ENCODE results near the gene PPT2. TPM values are rescaled to one million over a fixed set of nuclear protein-coding genes. Genes with fewer than 3 reads are reported as not detected.
A peak's percentile ranks its signal among the peaks of the same experiment; 100 is the strongest.

PPT2 gene
- total and polyA plus RNA-seq, 2 of the 13 experiments (the other 11 are each of a cell fraction or from before 2014, with no cell fraction given), result 39.2 to 61.8 TPM

DNA sequence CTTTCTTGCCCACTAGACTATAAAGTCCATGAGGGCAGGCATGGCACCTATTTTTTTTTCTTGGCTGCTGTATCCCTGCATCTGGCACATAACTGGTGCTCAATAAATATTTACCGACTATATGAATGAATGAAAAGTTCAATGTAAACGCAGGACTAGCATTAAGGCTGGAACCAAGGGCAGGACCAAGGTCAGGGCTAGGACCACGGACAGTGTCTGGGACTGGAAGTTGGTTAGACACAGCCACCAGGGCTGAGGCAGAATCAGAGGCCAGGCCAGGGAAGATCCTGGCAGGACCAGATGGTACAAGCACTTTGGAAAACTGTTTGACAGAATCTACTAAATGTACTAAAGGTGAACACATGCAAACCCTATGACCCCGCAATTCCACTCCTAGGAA is 48.5 kb upstream of the PPT2 start (continued):
- TF ChIP-seq ZNF543 (CRISPR knock-in tag; IDR thresholded peaks at IDR 0.05) (no peak), MIER2 (CRISPR knock-in tag; IDR thresholded peaks at IDR 0.05) (peak; percentile 95), ZNF703 (CRISPR knock-in tag; IDR thresholded peaks at IDR 0.05; ENCODE audit: borderline replicate concordance) (no peak), ZNF24 (IDR thresholded peaks at IDR 0.05) (no peak), ZNF10 (CRISPR knock-in tag; IDR thresholded peaks at IDR 0.05; ENCODE audit: borderline replicate concordance, low read depth) (no peak), ZFY (CRISPR knock-in tag; IDR thresholded peaks at IDR 0.05) (no peak), HOXA3 (CRISPR knock-in tag; IDR thresholded peaks at IDR 0.05) (no peak), RCOR2 (CRISPR knock-in tag; IDR thresholded peaks at IDR 0.05) (no peak), ZNF7 (CRISPR knock-in tag; IDR thresholded peaks at IDR 0.05) (peak; percentile 36; the same call in 1 of the 2 replicates)
- TF ChIP-seq, protein P1, sequence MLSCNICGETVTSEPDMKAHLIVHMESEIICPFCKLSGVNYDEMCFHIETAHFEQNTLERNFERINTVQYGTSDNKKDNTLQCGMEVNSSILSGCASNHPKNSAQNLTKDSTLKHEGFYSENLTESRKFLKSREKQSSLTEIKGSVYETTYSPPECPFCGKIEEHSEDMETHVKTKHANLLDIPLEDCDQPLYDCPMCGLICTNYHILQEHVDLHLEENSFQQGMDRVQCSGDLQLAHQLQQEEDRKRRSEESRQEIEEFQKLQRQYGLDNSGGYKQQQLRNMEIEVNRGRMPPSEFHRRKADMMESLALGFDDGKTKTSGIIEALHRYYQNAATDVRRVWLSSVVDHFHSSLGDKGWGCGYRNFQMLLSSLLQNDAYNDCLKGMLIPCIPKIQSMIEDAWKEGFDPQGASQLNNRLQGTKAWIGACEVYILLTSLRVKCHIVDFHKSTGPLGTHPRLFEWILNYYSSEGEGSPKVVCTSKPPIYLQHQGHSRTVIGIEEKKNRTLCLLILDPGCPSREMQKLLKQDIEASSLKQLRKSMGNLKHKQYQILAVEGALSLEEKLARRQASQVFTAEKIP (CRISPR knock-in tag; IDR thresholded peaks at IDR 0.05; ENCODE audit: borderline replicate concordance), result no peak
- TF ChIP-seq, protein P2, sequence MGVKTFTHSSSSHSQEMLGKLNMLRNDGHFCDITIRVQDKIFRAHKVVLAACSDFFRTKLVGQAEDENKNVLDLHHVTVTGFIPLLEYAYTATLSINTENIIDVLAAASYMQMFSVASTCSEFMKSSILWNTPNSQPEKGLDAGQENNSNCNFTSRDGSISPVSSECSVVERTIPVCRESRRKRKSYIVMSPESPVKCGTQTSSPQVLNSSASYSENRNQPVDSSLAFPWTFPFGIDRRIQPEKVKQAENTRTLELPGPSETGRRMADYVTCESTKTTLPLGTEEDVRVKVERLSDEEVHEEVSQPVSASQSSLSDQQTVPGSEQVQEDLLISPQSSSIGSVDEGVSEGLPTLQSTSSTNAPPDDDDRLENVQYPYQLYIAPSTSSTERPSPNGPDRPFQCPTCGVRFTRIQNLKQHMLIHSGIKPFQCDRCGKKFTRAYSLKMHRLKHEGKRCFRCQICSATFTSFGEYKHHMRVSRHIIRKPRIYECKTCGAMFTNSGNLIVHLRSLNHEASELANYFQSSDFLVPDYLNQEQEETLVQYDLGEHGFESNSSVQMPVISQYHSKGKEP (CRISPR knock-in tag; IDR thresholded peaks at IDR 0.05), result peak; percentile 50; the same call in 1 of the 2 replicates
- TF ChIP-seq, protein P3, sequence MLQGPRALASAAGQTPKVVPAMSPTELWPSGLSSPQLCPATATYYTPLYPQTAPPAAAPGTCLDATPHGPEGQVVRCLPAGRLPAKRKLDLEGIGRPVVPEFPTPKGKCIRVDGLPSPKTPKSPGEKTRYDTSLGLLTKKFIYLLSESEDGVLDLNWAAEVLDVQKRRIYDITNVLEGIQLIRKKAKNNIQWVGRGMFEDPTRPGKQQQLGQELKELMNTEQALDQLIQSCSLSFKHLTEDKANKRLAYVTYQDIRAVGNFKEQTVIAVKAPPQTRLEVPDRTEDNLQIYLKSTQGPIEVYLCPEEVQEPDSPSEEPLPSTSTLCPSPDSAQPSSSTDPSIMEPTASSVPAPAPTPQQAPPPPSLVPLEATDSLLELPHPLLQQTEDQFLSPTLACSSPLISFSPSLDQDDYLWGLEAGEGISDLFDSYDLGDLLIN (CRISPR knock-in tag; IDR thresholded peaks at IDR 0.05; ENCODE audit: borderline replicate concordance), result no peak
